ENCODE data around the gene HPCAL1. TPM values are rescaled to one million over a fixed set of nuclear protein-coding genes. Genes with fewer than 3 reads are reported as not detected.
A peak's percentile ranks its signal among the peaks of the same experiment; 100 is the strongest.

The HPCAL1 gene
- total RNA-seq, 4 donors from 2014 or later = 29.0 to 56.7 (median 34.5) TPM

DNA sequence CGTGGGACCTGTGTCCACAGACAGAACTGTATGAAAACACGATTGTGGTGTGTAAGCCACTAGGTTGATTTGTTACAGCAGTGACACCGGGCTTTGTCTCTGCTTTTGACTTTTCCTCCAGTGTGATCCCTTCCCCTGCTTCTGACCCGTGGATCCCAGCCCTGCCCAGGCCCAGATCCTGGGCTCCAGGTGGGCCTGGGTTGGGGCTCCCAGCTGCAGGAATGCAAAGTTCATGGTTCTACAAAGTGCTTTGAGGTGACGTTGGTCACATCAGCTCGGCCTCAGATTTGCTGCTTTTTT lies 26.8 kb downstream of the HPCAL1 start:
- peaks cover 0 to 54% (median 38%) of the 10 kb centered on the region in 4 donors for H3K4me1 ChIP-seq
- no peak for DNase-seq (ENCODE audit: low spot score in 2 of 2)
- 66 to 73% methylated on average over 6 of the region's 6 CpGs for WGBS, 2 donors

DNA sequence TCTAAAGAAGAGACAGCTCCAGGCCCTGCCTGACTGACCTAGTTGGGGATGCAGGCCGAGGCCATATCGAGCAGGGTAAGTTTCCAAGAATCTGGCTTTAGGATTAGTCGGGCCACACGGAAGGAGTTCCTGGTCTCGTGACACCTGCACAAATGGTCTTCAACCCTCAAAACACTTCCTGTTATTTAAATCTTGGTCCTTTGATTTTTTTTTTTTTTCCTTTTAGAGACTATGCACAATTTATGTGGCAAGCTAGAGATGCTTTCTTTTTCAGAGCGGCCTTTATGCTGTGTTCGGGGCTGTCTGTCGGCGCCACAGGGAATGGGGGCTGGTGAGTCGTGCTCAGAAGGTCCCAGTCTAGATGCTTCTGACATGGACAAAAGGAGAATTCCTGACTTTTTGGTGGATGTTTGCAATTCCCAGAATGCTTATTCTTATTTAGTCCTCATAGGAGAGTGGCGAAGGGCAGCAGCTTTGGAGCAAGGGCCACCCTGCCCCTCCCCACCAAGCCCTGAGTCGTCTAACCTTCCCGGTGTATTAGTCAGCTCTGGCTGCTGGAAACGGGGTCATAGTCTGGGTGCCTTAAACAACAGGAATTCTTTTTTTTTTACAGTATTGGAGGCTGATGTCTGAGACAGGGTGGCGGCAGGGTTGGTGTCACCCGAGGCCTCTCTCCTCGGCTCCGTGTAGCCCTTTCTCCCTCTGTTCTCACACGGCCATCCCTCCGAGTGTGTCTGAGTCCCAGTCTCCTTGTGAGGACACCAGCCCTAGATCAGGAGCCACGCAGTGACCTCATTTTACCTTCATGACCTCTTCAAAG lies 27.4 kb downstream of the HPCAL1 start:
- DNase-seq (ENCODE audit: low spot score in 2 of 2) = no peak
- peaks cover 0 to 5% (median 0%) of the 10 kb centered on the region in 3 donors for H3K36me3 ChIP-seq
- H3K4me3 ChIP-seq = peak overlapping the region in 1 of 4 donors; percentile 28
- WGBS, 2 donors = 56 to 64% methylated on average over 21 of the region's 21 CpGs
- no peaks in the 10 kb centered on the region for H3K27me3 ChIP-seq
- TF ChIP-seq EP300 (IDR thresholded peaks at IDR 0.05) (no peak), POLR2A (IDR thresholded peaks at IDR 0.05) (no peak)
- TF ChIP-seq, protein P1, sequence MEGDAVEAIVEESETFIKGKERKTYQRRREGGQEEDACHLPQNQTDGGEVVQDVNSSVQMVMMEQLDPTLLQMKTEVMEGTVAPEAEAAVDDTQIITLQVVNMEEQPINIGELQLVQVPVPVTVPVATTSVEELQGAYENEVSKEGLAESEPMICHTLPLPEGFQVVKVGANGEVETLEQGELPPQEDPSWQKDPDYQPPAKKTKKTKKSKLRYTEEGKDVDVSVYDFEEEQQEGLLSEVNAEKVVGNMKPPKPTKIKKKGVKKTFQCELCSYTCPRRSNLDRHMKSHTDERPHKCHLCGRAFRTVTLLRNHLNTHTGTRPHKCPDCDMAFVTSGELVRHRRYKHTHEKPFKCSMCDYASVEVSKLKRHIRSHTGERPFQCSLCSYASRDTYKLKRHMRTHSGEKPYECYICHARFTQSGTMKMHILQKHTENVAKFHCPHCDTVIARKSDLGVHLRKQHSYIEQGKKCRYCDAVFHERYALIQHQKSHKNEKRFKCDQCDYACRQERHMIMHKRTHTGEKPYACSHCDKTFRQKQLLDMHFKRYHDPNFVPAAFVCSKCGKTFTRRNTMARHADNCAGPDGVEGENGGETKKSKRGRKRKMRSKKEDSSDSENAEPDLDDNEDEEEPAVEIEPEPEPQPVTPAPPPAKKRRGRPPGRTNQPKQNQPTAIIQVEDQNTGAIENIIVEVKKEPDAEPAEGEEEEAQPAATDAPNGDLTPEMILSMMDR (IDR thresholded peaks at IDR 0.05) = no peak
- peak overlapping the region in 2 of 4 donors; percentile 60 to 68 for H3K27ac ChIP-seq
- peaks cover 0 to 54% (median 38%) of the 10 kb centered on the region in 4 donors for H3K4me1 ChIP-seq
- H3K9me3 ChIP-seq = peaks cover 0 to 3% (median 0%) of the 10 kb centered on the region in 4 donors

More for the DNA sequence above, 26.8 kb downstream of the HPCAL1 start:
- H3K36me3 ChIP-seq = no peaks in the 10 kb centered on the region
- H3K9me3 ChIP-seq = no peaks in the 10 kb centered on the region
- H3K27me3 ChIP-seq = no peaks in the 10 kb centered on the region
- TF ChIP-seq EP300 (IDR thresholded peaks at IDR 0.05) (no peak), POLR2A (IDR thresholded peaks at IDR 0.05) (no peak)
- TF ChIP-seq, protein P1 (IDR thresholded peaks at IDR 0.05) = no peak
- peak overlapping the region in 2 of 4 donors; percentile 60 to 68 for H3K27ac ChIP-seq
- no peak overlapping the region for H3K4me3 ChIP-seq

DNA sequence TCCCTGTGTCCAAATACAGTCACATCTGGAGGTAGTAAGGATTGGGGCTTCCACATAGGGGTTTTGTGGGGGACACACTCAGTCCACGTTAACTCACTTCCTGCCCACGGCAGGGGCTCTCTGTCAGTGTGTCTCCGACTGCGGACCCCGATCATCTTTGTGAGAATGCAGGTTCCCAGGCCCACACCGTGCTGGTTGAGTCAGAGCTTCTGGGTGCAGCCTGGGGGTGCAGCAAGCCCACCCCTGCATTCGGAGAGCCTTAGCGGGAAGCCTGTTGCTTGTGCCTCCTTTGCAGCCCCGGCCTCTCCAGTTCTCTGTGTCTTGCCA lies 28.0 kb downstream of the HPCAL1 start:
- H3K27me3 ChIP-seq = no peaks in the 10 kb centered on the region
- H3K4me1 ChIP-seq = peaks cover 0 to 54% (median 38%) of the 10 kb centered on the region in 4 donors
- H3K27ac ChIP-seq = peak overlapping the region in 1 of 4 donors; percentile 68
- H3K9me3 ChIP-seq = peaks cover 0 to 9% (median 0%) of the 10 kb centered on the region in 4 donors
- TF ChIP-seq, protein P1 (IDR thresholded peaks at IDR 0.05) = no peak
- TF ChIP-seq EP300 (IDR thresholded peaks at IDR 0.05) (no peak), POLR2A (IDR thresholded peaks at IDR 0.05) (no peak)
- WGBS, 2 donors = 69 to 73% methylated on average over 9 of the region's 9 CpGs
- peaks cover 0 to 11% (median 0%) of the 10 kb centered on the region in 3 donors for H3K36me3 ChIP-seq
- no peak for DNase-seq (ENCODE audit: low spot score in 2 of 2)
- peak overlapping the region in 3 of 4 donors; percentile 7 to 31 (median 28) for H3K4me3 ChIP-seq

DNA sequence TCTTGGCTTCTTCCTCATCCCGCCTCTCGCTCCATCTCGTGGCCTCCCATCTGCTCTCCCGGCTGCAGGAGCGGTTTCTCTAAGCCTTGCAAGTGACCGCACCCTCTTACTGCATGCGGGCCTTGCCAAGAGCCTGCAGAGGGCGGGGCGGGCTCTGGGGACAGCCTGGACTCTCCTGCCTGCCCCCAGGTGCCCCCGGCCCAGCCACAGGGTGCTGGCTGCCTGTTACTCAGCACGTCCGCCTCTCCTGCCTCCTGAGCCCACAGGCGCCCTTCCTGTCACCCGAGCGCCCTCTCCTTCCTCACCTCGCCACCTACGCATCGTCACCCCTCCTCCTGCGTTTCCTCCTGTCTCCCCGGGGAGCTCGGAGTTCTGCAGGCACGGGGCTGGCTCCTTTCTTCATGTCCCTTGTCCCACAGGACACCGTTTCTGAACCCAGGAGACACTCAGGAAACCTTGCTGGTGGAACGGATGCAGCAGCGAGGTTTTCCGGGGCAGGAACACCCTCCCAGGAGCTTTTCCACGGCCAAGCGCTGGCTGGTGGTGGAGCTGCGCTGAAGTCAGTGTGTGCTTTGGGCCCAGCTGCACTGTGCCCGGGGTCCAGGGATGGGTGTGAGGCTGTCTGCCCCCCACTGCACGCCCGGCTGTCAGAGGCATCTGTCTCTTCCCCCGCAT lies 28.5 kb downstream of the HPCAL1 start:
- Histone ChIP-seq H3K27ac (peak overlapping the region in 1 of 4 donors; percentile 68), H3K27me3 (no peaks in the 10 kb centered on the region), H3K36me3 (peaks cover 0 to 11% (median 0%) of the 10 kb centered on the region in 3 donors), H3K4me3 (peak overlapping the region in 3 of 4 donors; percentile 7 to 31 (median 28)), H3K4me1 (peaks cover 0 to 53% (median 36%) of the 10 kb centered on the region in 4 donors), H3K9me3 (peaks cover 0 to 10% (median 0%) of the 10 kb centered on the region in 4 donors)
- TF ChIP-seq EP300 (IDR thresholded peaks at IDR 0.05) (no peak), POLR2A (IDR thresholded peaks at IDR 0.05) (no peak)
- TF ChIP-seq, protein P1 (IDR thresholded peaks at IDR 0.05) = no peak
- DNase-seq (ENCODE audit: low spot score in 2 of 2) = peak; percentile 22 to 40
- whole genome bisulfite sequencing, 2 donors = 51 to 66% methylated on average over 29 to 33 of the region's 33 CpGs

All from tibial nerve (tissue), 4 donors.